Measurements from ENCODE around the gene TGFBR2.

Gene TGFBR2

GRCh38 chr3:30620402-30621360 is 14.3 kb downstream of the TGFBR2 start:
- TF ChIP-seq SIN3A (IDR thresholded peaks at IDR 0.05; ENCODE audit: borderline replicate concordance, insufficient read depth, low read length) (no peak), TAF1 (IDR thresholded peaks at IDR 0.05; ENCODE audit: borderline replicate concordance, insufficient read depth, low read length) (no peak), POLR2AphosphoS5 (IDR thresholded peaks at IDR 0.05; ENCODE audit: low read depth, low read length) (no peak), FOXP2 (optimal IDR thresholded peaks at IDR 0.05; ENCODE audit: borderline replicate concordance, extremely low read depth, extremely low read length, insufficient read depth) (no peak)
- TF ChIP-seq, protein P1, sequence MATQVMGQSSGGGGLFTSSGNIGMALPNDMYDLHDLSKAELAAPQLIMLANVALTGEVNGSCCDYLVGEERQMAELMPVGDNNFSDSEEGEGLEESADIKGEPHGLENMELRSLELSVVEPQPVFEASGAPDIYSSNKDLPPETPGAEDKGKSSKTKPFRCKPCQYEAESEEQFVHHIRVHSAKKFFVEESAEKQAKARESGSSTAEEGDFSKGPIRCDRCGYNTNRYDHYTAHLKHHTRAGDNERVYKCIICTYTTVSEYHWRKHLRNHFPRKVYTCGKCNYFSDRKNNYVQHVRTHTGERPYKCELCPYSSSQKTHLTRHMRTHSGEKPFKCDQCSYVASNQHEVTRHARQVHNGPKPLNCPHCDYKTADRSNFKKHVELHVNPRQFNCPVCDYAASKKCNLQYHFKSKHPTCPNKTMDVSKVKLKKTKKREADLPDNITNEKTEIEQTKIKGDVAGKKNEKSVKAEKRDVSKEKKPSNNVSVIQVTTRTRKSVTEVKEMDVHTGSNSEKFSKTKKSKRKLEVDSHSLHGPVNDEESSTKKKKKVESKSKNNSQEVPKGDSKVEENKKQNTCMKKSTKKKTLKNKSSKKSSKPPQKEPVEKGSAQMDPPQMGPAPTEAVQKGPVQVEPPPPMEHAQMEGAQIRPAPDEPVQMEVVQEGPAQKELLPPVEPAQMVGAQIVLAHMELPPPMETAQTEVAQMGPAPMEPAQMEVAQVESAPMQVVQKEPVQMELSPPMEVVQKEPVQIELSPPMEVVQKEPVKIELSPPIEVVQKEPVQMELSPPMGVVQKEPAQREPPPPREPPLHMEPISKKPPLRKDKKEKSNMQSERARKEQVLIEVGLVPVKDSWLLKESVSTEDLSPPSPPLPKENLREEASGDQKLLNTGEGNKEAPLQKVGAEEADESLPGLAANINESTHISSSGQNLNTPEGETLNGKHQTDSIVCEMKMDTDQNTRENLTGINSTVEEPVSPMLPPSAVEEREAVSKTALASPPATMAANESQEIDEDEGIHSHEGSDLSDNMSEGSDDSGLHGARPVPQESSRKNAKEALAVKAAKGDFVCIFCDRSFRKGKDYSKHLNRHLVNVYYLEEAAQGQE (IDR thresholded peaks at IDR 0.05; ENCODE audit: insufficient read depth in 1 of 2, low read depth in 2 of 2, low read length in 2 of 2): no peak

- TF ChIP-seq, protein P1 (IDR thresholded peaks at IDR 0.05; ENCODE audit: insufficient read depth in 1 of 2, low read depth in 2 of 2, low read length in 2 of 2): no peak
- TF ChIP-seq TAF1 (IDR thresholded peaks at IDR 0.05; ENCODE audit: borderline replicate concordance, insufficient read depth, low read length): no peak
- no peak for TF ChIP-seq SIN3A (IDR thresholded peaks at IDR 0.05; ENCODE audit: borderline replicate concordance, insufficient read depth, low read length)
- TF ChIP-seq FOXP2 (optimal IDR thresholded peaks at IDR 0.05; ENCODE audit: borderline replicate concordance, extremely low read depth, extremely low read length, insufficient read depth): no peak
- no peak for TF ChIP-seq POLR2AphosphoS5 (IDR thresholded peaks at IDR 0.05; ENCODE audit: low read depth, low read length)
Measured at GRCh38 chr3:30621576-30621975, 15.2 kb downstream of the TGFBR2 start.

GRCh38 chr3:30622047-30622545 is 15.7 kb downstream of the TGFBR2 start:
- TF ChIP-seq SIN3A (IDR thresholded peaks at IDR 0.05; ENCODE audit: borderline replicate concordance, insufficient read depth, low read length) (no peak), FOXP2 (optimal IDR thresholded peaks at IDR 0.05; ENCODE audit: borderline replicate concordance, extremely low read depth, extremely low read length, insufficient read depth) (no peak), POLR2AphosphoS5 (IDR thresholded peaks at IDR 0.05; ENCODE audit: low read depth, low read length) (no peak), TAF1 (IDR thresholded peaks at IDR 0.05; ENCODE audit: borderline replicate concordance, insufficient read depth, low read length) (no peak)
- TF ChIP-seq, protein P1 (IDR thresholded peaks at IDR 0.05; ENCODE audit: insufficient read depth in 1 of 2, low read depth in 2 of 2, low read length in 2 of 2): no peak

- TF ChIP-seq SIN3A (IDR thresholded peaks at IDR 0.05; ENCODE audit: borderline replicate concordance, insufficient read depth, low read length) (no peak), FOXP2 (optimal IDR thresholded peaks at IDR 0.05; ENCODE audit: borderline replicate concordance, extremely low read depth, extremely low read length, insufficient read depth) (no peak), POLR2AphosphoS5 (IDR thresholded peaks at IDR 0.05; ENCODE audit: low read depth, low read length) (no peak), TAF1 (IDR thresholded peaks at IDR 0.05; ENCODE audit: borderline replicate concordance, insufficient read depth, low read length) (no peak)
- TF ChIP-seq, protein P1 (IDR thresholded peaks at IDR 0.05; ENCODE audit: insufficient read depth in 1 of 2, low read depth in 2 of 2, low read length in 2 of 2): no peak
Measured at GRCh38 chr3:30622790-30623189, 16.4 kb downstream of the TGFBR2 start.

Measured in PFSK-1 (cell line).